GM06990 (cell line): ENCODE measurements around the gene ACD.

ENCODE experiments used
- DNase-seq: peaks from one replicate; pipeline ENCODE4 v3.0.0-alpha.2; 2011; ENCODE audit not compliant: insufficient read length; ENCODE audit errors: extremely low read depth
- H3K27me3 ChIP-seq: replicated peaks from 2 replicates; pipeline ENCODE4 v1.6.0; 2011; ENCODE audit warnings: low read length; ENCODE audit not compliant: control insufficient read depth, insufficient read depth
- H3K36me3 ChIP-seq: 2 replicates; pipeline ENCODE4 v1.5.1; 2011; ENCODE audit warnings: low read length; ENCODE audit not compliant: control insufficient read depth, insufficient read depth
- H3K4me3 ChIP-seq: replicated peaks from 2 replicates; pipeline ENCODE4 v1.5.1; 2011; ENCODE audit warnings: low read depth, mild to moderate bottlenecking, control low read depth, low read length
- TF ChIP-seq, protein P1 (sequence below): IDR thresholded peaks from 2 replicates; pipeline ENCODE4 v1.5.1; 2011; ENCODE audit warnings: low read length, control low read depth, mild to moderate bottlenecking, inconsistent platforms; ENCODE audit not compliant: insufficient read depth, poor library complexity, severe bottlenecking

ACD gene

DNA sequence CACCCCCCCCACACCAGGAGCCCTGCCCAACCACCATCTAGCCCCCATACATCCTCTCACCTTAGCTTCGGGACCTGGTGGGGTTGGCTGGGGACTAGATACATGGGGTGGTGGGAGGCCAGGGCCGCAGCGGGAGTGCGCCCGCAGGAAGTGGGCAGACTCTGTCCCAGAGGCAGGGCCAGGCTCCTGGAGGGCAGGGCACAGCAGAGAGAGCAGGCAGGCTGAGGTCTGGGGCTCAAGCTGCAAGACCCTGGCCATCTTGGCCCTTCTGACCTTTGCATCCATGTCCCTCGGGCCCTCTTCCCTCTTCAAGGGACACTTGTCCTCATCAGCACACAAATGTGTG lies 3.8 kb upstream of the ACD start:
- no peaks in the 10 kb centered on the region; the same call in 1 of the 2 replicates for H3K36me3 ChIP-seq
- TF ChIP-seq, protein P1, sequence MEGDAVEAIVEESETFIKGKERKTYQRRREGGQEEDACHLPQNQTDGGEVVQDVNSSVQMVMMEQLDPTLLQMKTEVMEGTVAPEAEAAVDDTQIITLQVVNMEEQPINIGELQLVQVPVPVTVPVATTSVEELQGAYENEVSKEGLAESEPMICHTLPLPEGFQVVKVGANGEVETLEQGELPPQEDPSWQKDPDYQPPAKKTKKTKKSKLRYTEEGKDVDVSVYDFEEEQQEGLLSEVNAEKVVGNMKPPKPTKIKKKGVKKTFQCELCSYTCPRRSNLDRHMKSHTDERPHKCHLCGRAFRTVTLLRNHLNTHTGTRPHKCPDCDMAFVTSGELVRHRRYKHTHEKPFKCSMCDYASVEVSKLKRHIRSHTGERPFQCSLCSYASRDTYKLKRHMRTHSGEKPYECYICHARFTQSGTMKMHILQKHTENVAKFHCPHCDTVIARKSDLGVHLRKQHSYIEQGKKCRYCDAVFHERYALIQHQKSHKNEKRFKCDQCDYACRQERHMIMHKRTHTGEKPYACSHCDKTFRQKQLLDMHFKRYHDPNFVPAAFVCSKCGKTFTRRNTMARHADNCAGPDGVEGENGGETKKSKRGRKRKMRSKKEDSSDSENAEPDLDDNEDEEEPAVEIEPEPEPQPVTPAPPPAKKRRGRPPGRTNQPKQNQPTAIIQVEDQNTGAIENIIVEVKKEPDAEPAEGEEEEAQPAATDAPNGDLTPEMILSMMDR, result no peak
- no peak for DNase-seq
- H3K4me3 ChIP-seq, result no peak overlapping the region
- H3K27me3 ChIP-seq, result no peaks in the 10 kb centered on the region

DNA sequence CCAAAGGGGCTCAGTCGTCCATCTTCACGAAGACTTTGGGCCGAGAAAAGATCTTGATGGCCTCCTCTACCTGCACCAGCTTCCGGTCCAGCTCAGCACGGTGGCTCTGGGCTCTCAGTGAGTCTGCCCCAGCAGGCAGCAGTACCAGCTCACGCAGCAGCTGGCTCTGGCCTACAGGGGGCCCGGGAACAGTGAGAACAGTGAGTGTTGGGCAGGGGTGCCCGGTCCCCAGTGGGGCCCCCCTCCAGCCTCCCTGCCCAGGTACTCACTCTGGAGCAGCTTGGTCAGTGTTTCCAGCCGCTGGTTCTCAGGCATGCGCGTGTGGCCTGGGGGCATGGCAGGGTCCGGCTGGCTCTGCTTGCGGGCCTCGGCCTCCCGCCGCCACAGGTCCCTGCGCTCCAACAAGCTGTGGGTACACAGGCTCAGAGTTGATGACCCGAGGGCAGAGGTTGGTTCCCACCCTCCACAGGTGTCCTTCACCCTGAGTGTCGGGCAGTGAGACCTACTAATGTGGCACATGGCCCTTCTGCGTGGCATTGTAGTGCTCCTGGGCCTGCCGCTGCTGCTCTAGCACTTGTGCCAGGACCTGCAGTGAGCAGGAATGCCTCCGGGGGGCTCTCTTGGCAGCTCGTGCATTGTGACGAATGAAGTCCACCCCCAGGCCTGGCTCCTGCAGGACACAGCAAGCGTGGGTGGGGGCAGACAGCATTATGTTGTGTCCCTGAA lies 3.3 kb upstream of the ACD start:
- DNase-seq, result no peak
- TF ChIP-seq, protein P1, result peak; percentile 18
- no peak overlapping the region for H3K4me3 ChIP-seq
- no peaks in the 10 kb centered on the region for H3K27me3 ChIP-seq
- peaks cover 1% of the 10 kb centered on the region; the same call in 1 of the 2 replicates for H3K36me3 ChIP-seq

DNA sequence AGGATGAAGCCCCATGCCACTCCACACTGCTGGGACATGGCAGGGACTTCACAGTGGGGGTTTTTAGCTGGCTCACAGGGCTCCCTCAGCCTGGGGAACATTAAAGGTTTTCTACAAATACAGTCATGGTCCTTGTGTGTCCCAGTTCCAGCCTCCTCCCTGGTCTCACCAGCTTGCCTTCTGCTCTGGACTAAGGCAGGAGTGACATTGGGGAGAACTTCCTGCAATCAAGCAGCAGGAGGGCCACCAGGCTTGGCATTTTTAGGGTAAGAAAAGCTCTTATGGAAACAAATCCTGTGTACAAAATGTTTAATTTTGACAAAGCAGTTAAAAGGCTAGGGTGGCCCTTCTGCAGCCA lies 2.6 kb upstream of the ACD start:
- DNase-seq, result no peak
- Histone ChIP-seq H3K27me3 (no peaks in the 10 kb centered on the region), H3K36me3 (peaks cover 6% of the 10 kb centered on the region), H3K4me3 (no peak overlapping the region)
- TF ChIP-seq, protein P1, result no peak

DNA sequence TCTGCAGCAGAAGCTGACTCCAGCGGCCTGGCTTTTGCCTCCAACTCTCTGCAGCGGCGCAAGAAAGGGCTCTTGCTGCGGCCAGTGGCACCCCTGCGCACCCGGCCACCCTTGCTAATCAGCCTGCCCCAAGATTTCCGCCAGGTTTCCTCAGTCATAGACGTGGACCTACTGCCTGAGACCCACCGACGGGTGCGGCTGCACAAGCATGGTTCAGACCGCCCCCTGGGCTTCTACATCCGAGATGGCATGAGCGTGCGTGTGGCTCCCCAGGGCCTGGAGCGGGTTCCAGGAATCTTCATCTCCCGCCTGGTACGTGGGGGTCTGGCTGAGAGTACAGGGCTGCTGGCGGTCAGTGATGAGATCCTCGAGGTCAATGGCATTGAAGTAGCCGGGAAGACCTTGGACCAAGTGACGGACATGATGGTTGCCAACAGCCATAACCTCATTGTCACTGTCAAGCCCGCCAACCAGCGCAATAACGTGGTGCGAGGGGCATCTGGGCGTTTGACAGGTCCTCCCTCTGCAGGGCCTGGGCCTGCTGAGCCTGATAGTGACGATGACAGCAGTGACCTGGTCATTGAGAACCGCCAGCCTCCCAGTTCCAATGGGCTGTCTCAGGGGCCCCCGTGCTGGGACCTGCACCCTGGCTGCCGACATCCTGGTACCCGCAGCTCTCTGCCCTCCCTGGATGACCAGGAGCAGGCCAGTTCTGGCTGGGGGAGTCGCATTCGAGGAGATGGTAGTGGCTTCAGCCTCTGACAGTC lies 2.0 kb upstream of the ACD start:
- Histone ChIP-seq H3K36me3 (peaks cover 9% of the 10 kb centered on the region), H3K4me3 (no peak overlapping the region)
- no peak for DNase-seq

DNA sequence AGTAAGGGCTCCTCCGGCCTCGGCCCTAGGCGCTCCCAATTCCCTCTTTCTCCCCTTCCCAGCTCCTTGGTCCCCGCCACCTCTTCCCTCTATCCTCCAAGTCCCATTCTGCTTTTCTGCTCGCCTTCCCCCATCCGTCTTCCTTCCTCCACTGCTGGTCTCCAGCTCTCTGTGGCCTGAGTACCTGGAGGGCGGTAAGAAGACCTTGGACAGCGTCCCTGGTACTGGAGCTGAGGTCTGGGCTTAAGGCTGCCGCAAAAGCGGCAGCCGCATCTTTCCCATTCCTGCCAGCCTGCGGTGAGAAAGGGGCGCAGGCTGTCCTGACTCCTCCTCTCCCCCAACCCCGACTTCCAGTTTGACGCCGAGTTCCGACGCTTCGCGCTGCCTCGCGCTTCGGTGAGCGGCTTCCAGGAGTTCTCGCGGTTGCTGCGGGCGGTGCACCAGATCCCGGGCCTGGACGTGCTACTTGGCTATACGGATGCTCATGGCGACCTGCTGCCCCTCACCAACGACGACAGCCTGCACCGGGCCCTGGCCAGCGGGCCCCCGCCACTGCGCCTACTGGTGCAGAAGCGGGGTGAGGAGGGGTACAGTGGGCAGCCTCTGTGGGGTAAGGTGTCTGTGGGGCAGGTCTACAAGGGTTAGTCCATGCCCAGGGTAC lies 1.2 kb upstream of the ACD start:
- Histone ChIP-seq H3K4me3 (peak overlapping the region; percentile 63), H3K36me3 (peaks cover 14% of the 10 kb centered on the region), H3K27me3 (no peaks in the 10 kb centered on the region)
- TF ChIP-seq, protein P1, result no peak
- no peak for DNase-seq

More for the DNA sequence above, 2.0 kb upstream of the ACD start:
- H3K27me3 ChIP-seq, result no peaks in the 10 kb centered on the region
- TF ChIP-seq, protein P1, result no peak
